Stimulated activated naive CD8-positive, alpha-beta T cell treated with anti-CD3 and anti-CD28 coated beads, Interleukin-15, Interleukin-2, amounts not matched to agents 100 ng/mL and 50 ng/mL, for 24 hours (primary cell): ENCODE measurements around the gene PPDPF.

Experiments
- H3K27ac Mint-ChIP-seq: one replicate; pipeline ENCODE4 v1.8.0; 2021; ENCODE audit warnings: mild to moderate bottlenecking, mixed read lengths
- H3K27me3 Mint-ChIP-seq: one replicate; pipeline ENCODE4 v1.8.0; 2021; ENCODE audit warnings: mixed read lengths
- H3K36me3 Mint-ChIP-seq: one replicate; pipeline ENCODE4 v1.8.0; 2021; ENCODE audit warnings: low read depth, mixed read lengths
- H3K4me1 Mint-ChIP-seq: one replicate; pipeline ENCODE4 v1.8.0; 2021; ENCODE audit warnings: low read depth, mixed read lengths
- H3K4me3 Mint-ChIP-seq: one replicate; pipeline ENCODE4 v1.8.0; 2021; ENCODE audit warnings: mild to moderate bottlenecking, mixed read lengths
- H3K9me3 Mint-ChIP-seq: one replicate; pipeline ENCODE4 v1.8.0; 2021; ENCODE audit warnings: mixed read lengths

Gene PPDPF

GRCh38 chr20:63560856-63561609 lies 40.5 kb downstream of the PPDPF start:
- no peaks in the 10 kb centered on the region for H3K4me1 Mint-ChIP-seq
- no peak overlapping the region for H3K4me3 Mint-ChIP-seq
- no peaks in the 10 kb centered on the region for H3K9me3 Mint-ChIP-seq
- H3K27ac Mint-ChIP-seq, result no peak overlapping the region
- H3K36me3 Mint-ChIP-seq, result peaks cover 4% of the 10 kb centered on the region
- H3K27me3 Mint-ChIP-seq, result no peaks in the 10 kb centered on the region

- Mint-ChIP-seq H3K36me3 (peaks cover 4% of the 10 kb centered on the region), H3K27ac (no peak overlapping the region), H3K9me3 (no peaks in the 10 kb centered on the region), H3K4me3 (no peak overlapping the region), H3K27me3 (no peaks in the 10 kb centered on the region), H3K4me1 (no peaks in the 10 kb centered on the region)
Measured at GRCh38 chr20:63561624-63562396, 41.2 kb downstream of the PPDPF start.

- Mint-ChIP-seq H3K27me3 (no peaks in the 10 kb centered on the region), H3K4me1 (peaks cover 8% of the 10 kb centered on the region), H3K9me3 (no peaks in the 10 kb centered on the region), H3K36me3 (peaks cover 4% of the 10 kb centered on the region), H3K27ac (no peak overlapping the region), H3K4me3 (no peak overlapping the region)
Measured at GRCh38 chr20:63562461-63563224, 42.1 kb downstream of the PPDPF start.

GRCh38 chr20:63563225-63563935 lies 42.8 kb downstream of the PPDPF start:
- no peaks in the 10 kb centered on the region for H3K9me3 Mint-ChIP-seq
- H3K36me3 Mint-ChIP-seq, result peaks cover 4% of the 10 kb centered on the region
- no peaks in the 10 kb centered on the region for H3K27me3 Mint-ChIP-seq
- H3K27ac Mint-ChIP-seq, result no peak overlapping the region
- peaks cover 15% of the 10 kb centered on the region for H3K4me1 Mint-ChIP-seq
- no peak overlapping the region for H3K4me3 Mint-ChIP-seq

- Mint-ChIP-seq H3K9me3 (no peaks in the 10 kb centered on the region), H3K36me3 (peaks cover 4% of the 10 kb centered on the region), H3K4me3 (no peak overlapping the region), H3K27me3 (no peaks in the 10 kb centered on the region), H3K27ac (no peak overlapping the region), H3K4me1 (peaks cover 23% of the 10 kb centered on the region)
Measured at GRCh38 chr20:63564036-63564810, 43.7 kb downstream of the PPDPF start.

GRCh38 chr20:63565021-63565698 lies 44.6 kb downstream of the PPDPF start:
- no peaks in the 10 kb centered on the region for H3K27me3 Mint-ChIP-seq
- H3K27ac Mint-ChIP-seq, result no peak overlapping the region
- H3K4me1 Mint-ChIP-seq, result peaks cover 30% of the 10 kb centered on the region
- peaks cover 4% of the 10 kb centered on the region for H3K36me3 Mint-ChIP-seq
- H3K4me3 Mint-ChIP-seq, result no peak overlapping the region
- H3K9me3 Mint-ChIP-seq, result no peaks in the 10 kb centered on the region

GRCh38 chr20:63565699-63566335 lies 45.3 kb downstream of the PPDPF start:
- no peaks in the 10 kb centered on the region for H3K9me3 Mint-ChIP-seq
- no peaks in the 10 kb centered on the region for H3K36me3 Mint-ChIP-seq
- no peak overlapping the region for H3K27ac Mint-ChIP-seq
- H3K4me1 Mint-ChIP-seq, result peaks cover 30% of the 10 kb centered on the region
- H3K27me3 Mint-ChIP-seq, result no peaks in the 10 kb centered on the region
- no peak overlapping the region for H3K4me3 Mint-ChIP-seq

- Mint-ChIP-seq H3K36me3 (no peaks in the 10 kb centered on the region), H3K27me3 (no peaks in the 10 kb centered on the region), H3K9me3 (no peaks in the 10 kb centered on the region), H3K27ac (no peak overlapping the region), H3K4me3 (no peak overlapping the region), H3K4me1 (peaks cover 30% of the 10 kb centered on the region)
Measured at GRCh38 chr20:63566395-63567135, 46.0 kb downstream of the PPDPF start.

- H3K9me3 Mint-ChIP-seq, result no peaks in the 10 kb centered on the region
- H3K4me3 Mint-ChIP-seq, result no peak overlapping the region
- no peak overlapping the region for H3K27ac Mint-ChIP-seq
- no peaks in the 10 kb centered on the region for H3K36me3 Mint-ChIP-seq
- peaks cover 30% of the 10 kb centered on the region for H3K4me1 Mint-ChIP-seq
- H3K27me3 Mint-ChIP-seq, result no peaks in the 10 kb centered on the region
Measured at GRCh38 chr20:63567136-63567385, 46.5 kb downstream of the PPDPF start.

GRCh38 chr20:63567386-63568169 lies 47.0 kb downstream of the PPDPF start:
- Mint-ChIP-seq H3K4me3 (peak overlapping the region; percentile 50), H3K27ac (no peak overlapping the region), H3K4me1 (peaks cover 30% of the 10 kb centered on the region), H3K36me3 (no peaks in the 10 kb centered on the region), H3K9me3 (no peaks in the 10 kb centered on the region), H3K27me3 (no peaks in the 10 kb centered on the region)

GRCh38 chr20:63568170-63568981 lies 47.8 kb downstream of the PPDPF start:
- Mint-ChIP-seq H3K27me3 (no peaks in the 10 kb centered on the region), H3K27ac (no peak overlapping the region), H3K9me3 (no peaks in the 10 kb centered on the region), H3K36me3 (no peaks in the 10 kb centered on the region), H3K4me3 (peak overlapping the region; percentile 50), H3K4me1 (peaks cover 30% of the 10 kb centered on the region)
